WTC11 (cell line): Measurements from ENCODE around the gene PPM1A.

ENCODE experiments used
- CREB1 ChIP-seq: sonication (generic); formaldehyde crosslinking; IDR thresholded peaks from 2 replicates; pipeline ENCODE4 v1.8.0; 2023; ENCODE audit warnings: mild to moderate bottlenecking, missing genetic modification reagents
- FOXJ3 ChIP-seq: sonication (generic); formaldehyde crosslinking; IDR thresholded peaks from 2 replicates; pipeline ENCODE4 v1.9.0; 2021; ENCODE audit warnings: missing genetic modification reagents, mild to moderate bottlenecking, borderline replicate concordance
- JUN ChIP-seq: sonication (generic); formaldehyde crosslinking; IDR thresholded peaks from 2 replicates; pipeline ENCODE4 v1.8.0; 2023; ENCODE audit warnings: mild to moderate bottlenecking, missing genetic modification reagents
- KAT7 ChIP-seq: sonication (generic); formaldehyde crosslinking; IDR thresholded peaks from 2 replicates; pipeline ENCODE4 v1.8.1; 2023; ENCODE audit warnings: missing genetic modification reagents, mild to moderate bottlenecking, borderline replicate concordance
- RELA ChIP-seq: sonication (generic); formaldehyde crosslinking; IDR thresholded peaks from 2 replicates; pipeline ENCODE4 v1.8.1; 2022; ENCODE audit warnings: missing genetic modification reagents, mild to moderate bottlenecking, borderline replicate concordance
- ZNF396 ChIP-seq: fragments of 250-450 bp; sonication (Bioruptor Pico); IDR thresholded peaks from 2 replicates; pipeline ENCODE4 v1.8.0; 2021; ENCODE audit warnings: mild to moderate bottlenecking, moderate library complexity, borderline replicate concordance
- TF ChIP-seq, protein P1 (sequence below): fragments of 200-600 bp; IDR thresholded peaks from 2 replicates; pipeline ENCODE4 v1.8.0; 2022; ENCODE audit warnings: antibody characterized with exemption
- TF ChIP-seq, protein P2 (sequence below): sonication (generic); formaldehyde crosslinking; IDR thresholded peaks from 2 replicates; pipeline ENCODE4 v1.8.1; 2023; ENCODE audit warnings: mild to moderate bottlenecking, missing genetic modification reagents, moderate library complexity
- TF ChIP-seq, protein P3 (sequence below): sonication (generic); formaldehyde crosslinking; IDR thresholded peaks from 2 replicates; pipeline ENCODE4 v1.8.1; 2022; ENCODE audit warnings: mild to moderate bottlenecking, moderate library complexity, missing genetic modification reagents
- TF ChIP-seq, protein P4 (sequence below): fragments of 250-450 bp; sonication (Bioruptor Pico); IDR thresholded peaks from 2 replicates; pipeline ENCODE4 v2.1.2; 2022; ENCODE audit warnings: mild to moderate bottlenecking, moderate library complexity
- TF ChIP-seq, protein P5 (sequence below): sonication (generic); formaldehyde crosslinking; conservative IDR thresholded peaks from 2 replicates; pipeline ENCODE4 v1.8.1; 2022; ENCODE audit warnings: mild to moderate bottlenecking, missing genetic modification reagents

DNA sequence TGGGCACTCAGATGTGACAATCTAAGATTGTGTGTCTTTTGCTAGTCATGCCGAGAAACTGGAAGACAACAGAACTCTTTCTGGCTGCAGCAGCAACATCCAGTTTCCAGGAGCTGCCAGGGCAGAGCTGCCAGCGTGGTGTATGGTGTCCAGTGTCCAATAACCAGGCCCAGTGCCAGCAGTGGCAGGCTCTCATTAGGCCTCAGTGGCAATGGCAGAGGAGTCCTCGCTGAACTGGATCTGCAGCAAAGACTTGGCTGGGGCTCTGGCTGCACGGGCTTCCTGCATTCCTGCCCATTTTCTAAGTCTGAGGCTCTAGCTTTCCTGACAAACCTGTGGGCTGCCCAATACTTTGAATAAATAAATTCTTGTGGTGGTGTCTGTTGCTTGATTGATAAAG lies 26.2 kb upstream of the PPM1A start:
- TF ChIP-seq, protein P1, sequence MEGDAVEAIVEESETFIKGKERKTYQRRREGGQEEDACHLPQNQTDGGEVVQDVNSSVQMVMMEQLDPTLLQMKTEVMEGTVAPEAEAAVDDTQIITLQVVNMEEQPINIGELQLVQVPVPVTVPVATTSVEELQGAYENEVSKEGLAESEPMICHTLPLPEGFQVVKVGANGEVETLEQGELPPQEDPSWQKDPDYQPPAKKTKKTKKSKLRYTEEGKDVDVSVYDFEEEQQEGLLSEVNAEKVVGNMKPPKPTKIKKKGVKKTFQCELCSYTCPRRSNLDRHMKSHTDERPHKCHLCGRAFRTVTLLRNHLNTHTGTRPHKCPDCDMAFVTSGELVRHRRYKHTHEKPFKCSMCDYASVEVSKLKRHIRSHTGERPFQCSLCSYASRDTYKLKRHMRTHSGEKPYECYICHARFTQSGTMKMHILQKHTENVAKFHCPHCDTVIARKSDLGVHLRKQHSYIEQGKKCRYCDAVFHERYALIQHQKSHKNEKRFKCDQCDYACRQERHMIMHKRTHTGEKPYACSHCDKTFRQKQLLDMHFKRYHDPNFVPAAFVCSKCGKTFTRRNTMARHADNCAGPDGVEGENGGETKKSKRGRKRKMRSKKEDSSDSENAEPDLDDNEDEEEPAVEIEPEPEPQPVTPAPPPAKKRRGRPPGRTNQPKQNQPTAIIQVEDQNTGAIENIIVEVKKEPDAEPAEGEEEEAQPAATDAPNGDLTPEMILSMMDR, result no peak
- TF ChIP-seq CREB1 (no peak), RELA (CRISPR knock-in tag) (no peak), JUN (no peak), FOXJ3 (CRISPR knock-in tag) (no peak), ZNF396 (CRISPR knock-in tag) (no peak), KAT7 (CRISPR knock-in tag) (no peak)
- TF ChIP-seq, protein P2, sequence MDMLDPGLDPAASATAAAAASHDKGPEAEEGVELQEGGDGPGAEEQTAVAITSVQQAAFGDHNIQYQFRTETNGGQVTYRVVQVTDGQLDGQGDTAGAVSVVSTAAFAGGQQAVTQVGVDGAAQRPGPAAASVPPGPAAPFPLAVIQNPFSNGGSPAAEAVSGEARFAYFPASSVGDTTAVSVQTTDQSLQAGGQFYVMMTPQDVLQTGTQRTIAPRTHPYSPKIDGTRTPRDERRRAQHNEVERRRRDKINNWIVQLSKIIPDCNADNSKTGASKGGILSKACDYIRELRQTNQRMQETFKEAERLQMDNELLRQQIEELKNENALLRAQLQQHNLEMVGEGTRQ (CRISPR knock-in tag), result no peak
- TF ChIP-seq, protein P3, sequence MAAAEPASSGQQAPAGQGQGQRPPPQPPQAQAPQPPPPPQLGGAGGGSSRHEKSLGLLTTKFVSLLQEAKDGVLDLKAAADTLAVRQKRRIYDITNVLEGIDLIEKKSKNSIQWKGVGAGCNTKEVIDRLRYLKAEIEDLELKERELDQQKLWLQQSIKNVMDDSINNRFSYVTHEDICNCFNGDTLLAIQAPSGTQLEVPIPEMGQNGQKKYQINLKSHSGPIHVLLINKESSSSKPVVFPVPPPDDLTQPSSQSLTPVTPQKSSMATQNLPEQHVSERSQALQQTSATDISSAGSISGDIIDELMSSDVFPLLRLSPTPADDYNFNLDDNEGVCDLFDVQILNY, result no peak
- TF ChIP-seq, protein P4, sequence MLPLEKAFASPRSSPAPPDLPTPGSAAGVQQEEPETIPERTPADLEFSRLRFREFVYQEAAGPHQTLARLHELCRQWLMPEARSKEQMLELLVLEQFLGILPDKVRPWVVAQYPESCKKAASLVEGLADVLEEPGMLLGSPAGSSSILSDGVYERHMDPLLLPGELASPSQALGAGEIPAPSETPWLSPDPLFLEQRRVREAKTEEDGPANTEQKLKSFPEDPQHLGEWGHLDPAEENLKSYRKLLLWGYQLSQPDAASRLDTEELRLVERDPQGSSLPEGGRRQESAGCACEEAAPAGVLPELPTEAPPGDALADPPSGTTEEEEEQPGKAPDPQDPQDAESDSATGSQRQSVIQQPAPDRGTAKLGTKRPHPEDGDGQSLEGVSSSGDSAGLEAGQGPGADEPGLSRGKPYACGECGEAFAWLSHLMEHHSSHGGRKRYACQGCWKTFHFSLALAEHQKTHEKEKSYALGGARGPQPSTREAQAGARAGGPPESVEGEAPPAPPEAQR, result no peak
- TF ChIP-seq, protein P5, sequence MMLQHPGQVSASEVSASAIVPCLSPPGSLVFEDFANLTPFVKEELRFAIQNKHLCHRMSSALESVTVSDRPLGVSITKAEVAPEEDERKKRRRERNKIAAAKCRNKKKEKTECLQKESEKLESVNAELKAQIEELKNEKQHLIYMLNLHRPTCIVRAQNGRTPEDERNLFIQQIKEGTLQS, result no peak
